H1 (cell line): Measurements from ENCODE around the gene NUP210. TPM values are rescaled to one million over a fixed set of nuclear protein-coding genes. Genes with fewer than 3 reads are reported as not detected.

Source experiments
- CTCF ChIA-PET: fragments of 300-600 bp; sonication (Branson Sonifier 250); formaldehyde crosslinking; loops from one replicate; lab custom pipeline; 2021; ENCODE audit not compliant: partially characterized antibody; lab: Charles Lee
- POLR2A ChIA-PET: fragments of 300-600 bp; sonication (Branson Sonifier 250); formaldehyde crosslinking; loops from one replicate; lab custom pipeline; 2021; ENCODE audit warnings: inconsistent platforms; ENCODE audit not compliant: partially characterized antibody; lab: Charles Lee
- DNase-seq, 2 experiments: peaks; one replicate each; pipeline versions ENCODE4 v3.0.0 to v3.0.0-alpha.2; 2010 to 2022; ENCODE audit warnings: low spot score in 2 of 2, low read depth in 1 of 2, mixed read lengths in 1 of 2
- FAIRE-seq: peaks from 2 replicates; lab custom pipeline; 2011; peaks lifted over from hg19 to GRCh38; lab: Jason Lieb, UNC
- H2AFZ ChIP-seq: 2 replicates; pipeline ENCODE4 v1.8.1; 2012; ENCODE audit warnings: low read length, inconsistent platforms
- H2AK5ac ChIP-seq: 2 replicates; pipeline ENCODE4 v1.6.1; 2013; ENCODE audit warnings: low read depth, low read length
- H2BK120ac ChIP-seq: replicated peaks from 2 replicates; pipeline ENCODE3; 2013; ENCODE audit warnings: low read depth, low read length, inconsistent platforms
- H2BK12ac ChIP-seq: 2 replicates; pipeline ENCODE4 v1.6.1; 2013; ENCODE audit warnings: low read depth, low read length
- H2BK15ac ChIP-seq: 2 replicates; pipeline ENCODE4 v1.6.1; 2013; ENCODE audit warnings: low read length
- H2BK20ac ChIP-seq: 2 replicates; pipeline ENCODE4 v1.6.1; 2013; ENCODE audit warnings: low read length
- H2BK5ac ChIP-seq: 2 replicates; pipeline ENCODE4 v1.6.1; 2013; ENCODE audit warnings: low read depth, low read length
- H3K14ac ChIP-seq: 2 replicates; pipeline ENCODE4 v1.6.1; 2013; ENCODE audit warnings: inconsistent platforms; ENCODE audit not compliant: insufficient read length
- H3K18ac ChIP-seq: 2 replicates; pipeline ENCODE4 v1.6.1; 2013; ENCODE audit warnings: low read length; ENCODE audit errors: extremely low read depth
- H3K23ac ChIP-seq: 2 replicates; pipeline ENCODE4 v1.6.1; 2013; ENCODE audit warnings: inconsistent platforms; ENCODE audit not compliant: insufficient read length
- H3K23me2 ChIP-seq: 2 replicates; pipeline ENCODE4 v1.6.1; 2013; ENCODE audit warnings: low read depth, low read length
- H3K27ac ChIP-seq: 2 replicates; pipeline ENCODE4 v1.6.1; 2011; ENCODE audit warnings: low read depth, low read length, inconsistent platforms
- H3K27me3 ChIP-seq, 4 experiments: replicated peaks in 1 of 4; 1 replicate in 1 of 4; 2 replicates in 3 of 4; pipeline versions ENCODE4 v1.6.1 to v1.8.1; 2011 to 2013; ENCODE audit warnings: low read length in 3 of 4, mild to moderate bottlenecking in 3 of 4, inconsistent platforms in 2 of 4, mixed read lengths in 2 of 4, moderate library complexity in 1 of 4; ENCODE audit not compliant: control insufficient read depth in 3 of 4, insufficient read depth in 3 of 4; ENCODE audit errors: extremely low read depth in 1 of 4
- H3K36me3 ChIP-seq, 4 experiments: 2 replicates each; pipeline versions ENCODE4 v1.6.1 to v1.8.1; 2011 to 2013; ENCODE audit warnings: mild to moderate bottlenecking in 4 of 4, low read length in 3 of 4, moderate library complexity in 2 of 4, control low read depth in 1 of 4, inconsistent platforms in 1 of 4; ENCODE audit not compliant: insufficient read depth in 4 of 4, control insufficient read depth in 2 of 4
- H3K4ac ChIP-seq: replicated peaks from 2 replicates; pipeline ENCODE3; 2013; ENCODE audit warnings: low read length, low read depth, mixed read lengths, inconsistent platforms; ENCODE audit not compliant: insufficient read length
- H3K4me1 ChIP-seq, 4 experiments: replicated peaks in 1 of 4; 1 replicate in 1 of 4; 2 replicates in 3 of 4; pipeline versions ENCODE4 v1.6.1 to v1.8.1; 2011 to 2013; ENCODE audit warnings: low read length in 3 of 4, inconsistent platforms in 2 of 4, mixed read lengths in 1 of 4; ENCODE audit not compliant: insufficient read depth in 4 of 4, control insufficient read depth in 3 of 4
- H3K4me2 ChIP-seq, 2 experiments: 2 replicates each; pipeline versions ENCODE4 v1.6.1 to v1.8.1; 2011 to 2013; ENCODE audit warnings: low read depth in 2 of 2, low read length in 2 of 2, control low read depth in 1 of 2, inconsistent platforms in 1 of 2, mild to moderate bottlenecking in 1 of 2; ENCODE audit not compliant: insufficient read depth in 1 of 2
- H3K4me3 ChIP-seq, 4 experiments: fragments of 200-600, 300-600 bp in 1 of 4; sonication (generic), shearing (Covaris generic), sonication (Bioruptor Twin) in 1 of 4; 2 replicates each; pipeline versions ENCODE4 v1.5.1 to v1.8.1; 2011 to 2016; ENCODE audit warnings: low read length in 4 of 4, low read depth in 3 of 4, control low read depth in 2 of 4, inconsistent platforms in 2 of 4, mild to moderate bottlenecking in 2 of 4, mixed read lengths in 1 of 4, moderate library complexity in 1 of 4; ENCODE audit not compliant: insufficient read depth in 2 of 4; ENCODE audit errors: extremely low read depth in 1 of 4
- H3K56ac ChIP-seq: replicated peaks from 2 replicates; pipeline ENCODE3; 2013; ENCODE audit warnings: low read depth, mild to moderate bottlenecking, mixed read lengths, low read length, inconsistent platforms; ENCODE audit not compliant: insufficient read length
- H3K79me1 ChIP-seq: 2 replicates; pipeline ENCODE4 v1.6.1; 2013; ENCODE audit warnings: low read depth, low read length, control low read depth
- H3K79me2 ChIP-seq, 2 experiments: 2 replicates each; pipeline versions ENCODE4 v1.6.1 to v1.8.1; 2012 to 2013; ENCODE audit warnings: low read length in 2 of 2, mild to moderate bottlenecking in 2 of 2, inconsistent platforms in 1 of 2; ENCODE audit not compliant: insufficient read depth in 2 of 2, control insufficient read depth in 1 of 2
- H3K9ac ChIP-seq, 4 experiments: replicated peaks in 1 of 4; 1 replicate in 1 of 4; 2 replicates in 3 of 4; pipeline versions ENCODE4 v1.6.1 to v1.8.1; 2011 to 2013; ENCODE audit warnings: low read depth in 3 of 4, low read length in 3 of 4, control low read depth in 2 of 4, mild to moderate bottlenecking in 2 of 4, moderate library complexity in 2 of 4, inconsistent platforms in 1 of 4; ENCODE audit errors: extremely low read depth in 1 of 4
- H3K9me3 ChIP-seq, 2 experiments: 2 replicates each; pipeline versions ENCODE4 v1.6.1 to v1.8.1; 2012 to 2013; ENCODE audit warnings: mild to moderate bottlenecking in 2 of 2, moderate library complexity in 2 of 2, control low read depth in 1 of 2, inconsistent platforms in 1 of 2, low read depth in 1 of 2, low read length in 1 of 2, mixed read lengths in 1 of 2; ENCODE audit not compliant: insufficient read depth in 2 of 2
- H4K20me1 ChIP-seq, 2 experiments: replicated peaks in 1 of 2; 2 replicates each; pipeline versions ENCODE3 to v1.8.1; 2011 to 2013; ENCODE audit warnings: inconsistent platforms in 2 of 2, low read length in 2 of 2, mild to moderate bottlenecking in 1 of 2; ENCODE audit not compliant: insufficient read depth in 2 of 2, control insufficient read depth in 1 of 2
- H4K5ac ChIP-seq: 2 replicates; pipeline ENCODE4 v1.6.1; 2013; ENCODE audit warnings: low read length, low read depth, mixed read lengths, inconsistent platforms; ENCODE audit not compliant: insufficient read length
- H4K8ac ChIP-seq: 2 replicates; pipeline ENCODE4 v1.8.0; 2013; ENCODE audit warnings: mild to moderate bottlenecking, moderate library complexity, low read length, inconsistent platforms; ENCODE audit not compliant: insufficient read depth; ENCODE audit errors: extremely low read depth
- H4K91ac ChIP-seq: replicated peaks from 2 replicates; pipeline ENCODE3; 2013; ENCODE audit warnings: low read length, mixed read lengths, inconsistent platforms; ENCODE audit not compliant: insufficient read length
- KDM5A ChIP-seq: fragments of 200-600 bp; IDR thresholded peaks from 2 replicates; pipeline ENCODE4 v1.7.1; 2012; ENCODE audit warnings: mild to moderate bottlenecking, low read length, inconsistent platforms, mixed read lengths
- NRF1 ChIP-seq: IDR thresholded peaks from 2 replicates; pipeline ENCODE4 v1.6.1; 2011; ENCODE audit warnings: mild to moderate bottlenecking, low read depth, low read length, improper control_type of control experiment
- WGBS, 2 experiments: shearing (Covaris generic) in 1 of 2; methylation state at CpG; one replicate each; pipeline versions ENCODE4 v1.1.6 to v1.1.7; 2013 to 2015; ENCODE audit warnings: low lambda C conversion rate in 2 of 2, mixed read lengths in 2 of 2, inconsistent platforms in 1 of 2, low coverage in 1 of 2, missing lambda C conversion rate in 1 of 2; ENCODE audit not compliant: insufficient replicate concordance in 2 of 2, insufficient coverage in 1 of 2, insufficient read length in 1 of 2; ENCODE audit errors: extremely low coverage in 1 of 2, missing lambda C conversion rate in 1 of 2; 5-methylcytosine and 5-hydroxymethylcytosine counted together
- polyA plus RNA-seq, 7 experiments: library from polyadenylated mRNA; depleted of rRNA in 3 of 7; stranded (reverse) in 5 of 7; unstranded in 2 of 7; fragments of >200 nt in 5 of 7; fragments of 200-250 nt in 2 of 7; gene quantifications; 1 replicate in 5 of 7; 2 replicates in 1 of 7; 4 replicates in 1 of 7; pipeline versions ENCODE4 v1.2.1 to v1.2.3, GENCODE V29; 2011 to 2013; ENCODE audit warnings: missing spikeins in 2 of 7, mixed read lengths in 2 of 7
- total RNA-seq: library from RNA; stranded (reverse); fragmentation: NEBNext Ultra II Directional; extraction: Animal tissue kit (Norgen Biotek cat#: 25700); gene quantifications from 2 replicates; pipeline ENCODE4 v1.2.1, GENCODE V29; 2021

The NUP210 gene
- total and polyA plus RNA-seq, 2 of the 8 experiments (the other 6 are each of a cell fraction or from before 2014, with no cell fraction given): 51.0 to 53.7 TPM

GRCh38 chr3:13385373-13385965, 34.7 kb downstream of the NUP210 start:
- Histone ChIP-seq H2BK120ac (no peak overlapping the region), H2BK5ac (no peak overlapping the region), H3K27ac (no peak overlapping the region), H4K20me1 (no peaks in the 10 kb centered on the region), H3K79me1 (no peaks in the 10 kb centered on the region), H2BK20ac (no peak overlapping the region), H3K4me1 (0 out of 7 replicates have a peak, but pooled peaks cover 0 to 3% (median 0%) of the 10 kb centered on the region in 4 experiments), H3K23ac (no peak overlapping the region), H3K18ac (no peak overlapping the region), H3K23me2 (no peaks in the 10 kb centered on the region), H2AFZ (no peak overlapping the region), H3K27me3 (no peaks in the 10 kb centered on the region), H2AK5ac (no peak overlapping the region), H3K4ac (no peak overlapping the region), H3K9ac (no peak overlapping the region), H2BK12ac (no peak overlapping the region), H4K5ac (no peak overlapping the region), H4K8ac (no peak overlapping the region), H3K36me3 (peaks cover 17 to 40% (median 22%) of the 10 kb centered on the region in 4 experiments), H3K79me2 (no peaks in the 10 kb centered on the region), H3K14ac (no peak overlapping the region), H3K4me2 (no peak overlapping the region), H3K4me3 (no peak overlapping the region), H3K56ac (no peak overlapping the region), H4K91ac (no peak overlapping the region), H2BK15ac (no peak overlapping the region), H3K9me3 (no peaks in the 10 kb centered on the region)
- ChIA-PET POLR2A (interaction anchor here (0.9 kb wide), 1 partner anchor 242 kb away, joined by 4 read pairs; no protein-coding TSS in a partner anchor), CTCF (interaction anchor here (0.7 to 1.3 kb wide), 4 partner anchors 32 to 114 kb away, joined by 3 to 5 read pairs (median 3); no protein-coding TSS in a partner anchor)
- FAIRE-seq: no peak
- no peak for DNase-seq
- WGBS, 2 experiments: 64% methylated on average over 3 of the region's 3 CpGs; no CpG with 5 or more reads in 1 of the 2 experiments
- TF ChIP-seq NRF1: no peak
- no peak for TF ChIP-seq KDM5A
